HEK293 (cell line): ENCODE results near the gene RWDD1.

Source experiments
- CTCF ChIA-PET: fragments of 350-600 bp; formaldehyde crosslinking; extraction: SDS; loops from one replicate; lab custom pipeline; 2021; ENCODE audit warnings: antibody characterized with exemption; lab: Yijun Ruan, JAX
- POLR2A ChIA-PET: fragments of 300-600 bp; formaldehyde crosslinking; extraction: SDS; loops from one replicate; lab custom pipeline; 2020; ENCODE audit warnings: antibody characterized with exemption, inconsistent platforms; lab: Yijun Ruan, JAX
- H3K27ac ChIP-seq: fragments of 200-500 bp; sonication (Bioruptor generic); 2 replicates; pipeline ENCODE4 v1.5.1; 2014; ENCODE audit warnings: low read depth, low read length, control low read depth, inconsistent platforms; ENCODE audit errors: extremely low read depth
- H3K36me3 ChIP-seq, 2 experiments: fragments of 200-500 bp in 1 of 2; sonication (Bioruptor generic) in 1 of 2; 1 replicate in 1 of 2; 2 replicates in 1 of 2; pipeline ENCODE4 v1.5.1; 2014 to 2017; ENCODE audit warnings: inconsistent platforms in 2 of 2, low read length in 2 of 2; ENCODE audit not compliant: control insufficient read depth in 2 of 2, insufficient read depth in 1 of 2
- H3K4me1 ChIP-seq: fragments of 200-500 bp; sonication (Bioruptor generic); 2 replicates; pipeline ENCODE4 v1.5.1; 2014; ENCODE audit warnings: mild to moderate bottlenecking, low read length, inconsistent platforms; ENCODE audit not compliant: control insufficient read depth, insufficient read depth
- H3K4me3 ChIP-seq: 2 replicates; pipeline ENCODE4 v1.5.1; 2011; ENCODE audit warnings: low read depth, mild to moderate bottlenecking, control low read depth, low read length, moderate library complexity
- H3K9me3 ChIP-seq: fragments of 200-500 bp; sonication (Bioruptor generic); 2 replicates; pipeline ENCODE4 v1.5.1; 2014; ENCODE audit warnings: low read depth, low read length, inconsistent platforms; ENCODE audit not compliant: control insufficient read depth, insufficient read depth
- AEBP2 ChIP-seq: fragments of 450-650 bp; formaldehyde crosslinking; IDR thresholded peaks from 2 replicates; pipeline ENCODE4 v1.5.1; 2016; ENCODE audit warnings: missing biosample characterization, missing genetic modification characterization, borderline replicate concordance
- GLI4 ChIP-seq: fragments of 450-650 bp; formaldehyde crosslinking; IDR thresholded peaks from 2 replicates; pipeline ENCODE4 v1.5.1; 2016; ENCODE audit warnings: missing biosample characterization, missing genetic modification characterization
- OVOL3 ChIP-seq: fragments of 450-650 bp; formaldehyde crosslinking; IDR thresholded peaks from 2 replicates; pipeline ENCODE4 v1.5.1; 2016; ENCODE audit warnings: missing biosample characterization, missing genetic modification characterization
- SCRT2 ChIP-seq: fragments of 450-650 bp; formaldehyde crosslinking; IDR thresholded peaks from 2 replicates; pipeline ENCODE4 v1.5.1; 2016; ENCODE audit warnings: missing biosample characterization, missing genetic modification characterization
- TSHZ1 ChIP-seq: fragments of 450-650 bp; formaldehyde crosslinking; IDR thresholded peaks from 2 replicates; pipeline ENCODE4 v1.5.1; 2016; ENCODE audit warnings: missing biosample characterization, missing genetic modification characterization, borderline replicate concordance
- ZFP3 ChIP-seq: fragments of 450-650 bp; formaldehyde crosslinking; IDR thresholded peaks from 2 replicates; pipeline ENCODE4 v1.5.1; 2016; ENCODE audit warnings: low read depth, missing biosample characterization, missing genetic modification characterization
- ZNF768 ChIP-seq: fragments of 450-650 bp; formaldehyde crosslinking; IDR thresholded peaks from 2 replicates; pipeline ENCODE4 v1.5.1; 2018; ENCODE audit warnings: missing biosample characterization, mild to moderate bottlenecking, missing genetic modification characterization
- TF ChIP-seq, protein P1 (sequence below): fragments of 450-650 bp; formaldehyde crosslinking; IDR thresholded peaks from 2 replicates; pipeline ENCODE4 v1.5.1; 2016; ENCODE audit warnings: missing biosample characterization, missing genetic modification characterization
- TF ChIP-seq, protein P2 (sequence below): fragments of 450-650 bp; formaldehyde crosslinking; IDR thresholded peaks from 2 replicates; pipeline ENCODE4 v1.5.1; 2016; ENCODE audit warnings: missing biosample characterization, missing genetic modification characterization, borderline replicate concordance
- TF ChIP-seq, protein P3 (sequence below): fragments of 450-650 bp; IDR thresholded peaks from 2 replicates; pipeline ENCODE4 v1.5.1; 2018; ENCODE audit warnings: missing biosample characterization, mild to moderate bottlenecking, missing genetic modification characterization

Gene RWDD1

GRCh38 chr6:116563830-116564229 lies 7.5 kb upstream of the RWDD1 start:
- no peaks in the 10 kb centered on the region for H3K9me3 ChIP-seq
- ChIA-PET POLR2A (no interaction called here), CTCF (interaction anchor here (0.6 to 7.0 kb wide), 17 partner anchors 10 to 347 kb away, joined by 3 to 159 read pairs (median 7); partner anchors contain the start of genes CALHM4 and CALHM5)
- H3K4me1 ChIP-seq: no peaks in the 10 kb centered on the region
- no peaks in the 10 kb centered on the region for H3K36me3 ChIP-seq
- TF ChIP-seq SCRT2 (tag by site-specific recombination) (no peak), ZNF768 (tag by site-specific recombination) (no peak), AEBP2 (tag by site-specific recombination) (no peak), GLI4 (no peak), ZFP3 (tag by site-specific recombination) (no peak), TSHZ1 (tag by site-specific recombination) (no peak), OVOL3 (tag by site-specific recombination) (no peak)
- TF ChIP-seq, protein P1, sequence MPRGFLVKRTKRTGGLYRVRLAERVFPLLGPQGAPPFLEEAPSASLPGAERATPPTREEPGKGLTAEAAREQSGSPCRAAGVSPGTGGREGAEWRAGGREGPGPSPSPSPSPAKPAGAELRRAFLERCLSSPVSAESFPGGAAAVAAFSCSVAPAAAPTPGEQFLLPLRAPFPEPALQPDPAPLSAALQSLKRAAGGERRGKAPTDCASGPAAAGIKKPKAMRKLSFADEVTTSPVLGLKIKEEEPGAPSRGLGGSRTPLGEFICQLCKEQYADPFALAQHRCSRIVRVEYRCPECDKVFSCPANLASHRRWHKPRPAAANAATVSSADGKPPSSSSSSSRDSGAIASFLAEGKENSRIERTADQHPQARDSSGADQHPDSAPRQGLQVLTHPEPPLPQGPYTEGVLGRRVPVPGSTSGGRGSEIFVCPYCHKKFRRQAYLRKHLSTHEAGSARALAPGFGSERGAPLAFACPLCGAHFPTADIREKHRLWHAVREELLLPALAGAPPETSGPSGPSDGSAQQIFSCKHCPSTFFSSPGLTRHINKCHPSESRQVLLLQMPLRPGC (tag by site-specific recombination): no peak
- TF ChIP-seq, protein P2, sequence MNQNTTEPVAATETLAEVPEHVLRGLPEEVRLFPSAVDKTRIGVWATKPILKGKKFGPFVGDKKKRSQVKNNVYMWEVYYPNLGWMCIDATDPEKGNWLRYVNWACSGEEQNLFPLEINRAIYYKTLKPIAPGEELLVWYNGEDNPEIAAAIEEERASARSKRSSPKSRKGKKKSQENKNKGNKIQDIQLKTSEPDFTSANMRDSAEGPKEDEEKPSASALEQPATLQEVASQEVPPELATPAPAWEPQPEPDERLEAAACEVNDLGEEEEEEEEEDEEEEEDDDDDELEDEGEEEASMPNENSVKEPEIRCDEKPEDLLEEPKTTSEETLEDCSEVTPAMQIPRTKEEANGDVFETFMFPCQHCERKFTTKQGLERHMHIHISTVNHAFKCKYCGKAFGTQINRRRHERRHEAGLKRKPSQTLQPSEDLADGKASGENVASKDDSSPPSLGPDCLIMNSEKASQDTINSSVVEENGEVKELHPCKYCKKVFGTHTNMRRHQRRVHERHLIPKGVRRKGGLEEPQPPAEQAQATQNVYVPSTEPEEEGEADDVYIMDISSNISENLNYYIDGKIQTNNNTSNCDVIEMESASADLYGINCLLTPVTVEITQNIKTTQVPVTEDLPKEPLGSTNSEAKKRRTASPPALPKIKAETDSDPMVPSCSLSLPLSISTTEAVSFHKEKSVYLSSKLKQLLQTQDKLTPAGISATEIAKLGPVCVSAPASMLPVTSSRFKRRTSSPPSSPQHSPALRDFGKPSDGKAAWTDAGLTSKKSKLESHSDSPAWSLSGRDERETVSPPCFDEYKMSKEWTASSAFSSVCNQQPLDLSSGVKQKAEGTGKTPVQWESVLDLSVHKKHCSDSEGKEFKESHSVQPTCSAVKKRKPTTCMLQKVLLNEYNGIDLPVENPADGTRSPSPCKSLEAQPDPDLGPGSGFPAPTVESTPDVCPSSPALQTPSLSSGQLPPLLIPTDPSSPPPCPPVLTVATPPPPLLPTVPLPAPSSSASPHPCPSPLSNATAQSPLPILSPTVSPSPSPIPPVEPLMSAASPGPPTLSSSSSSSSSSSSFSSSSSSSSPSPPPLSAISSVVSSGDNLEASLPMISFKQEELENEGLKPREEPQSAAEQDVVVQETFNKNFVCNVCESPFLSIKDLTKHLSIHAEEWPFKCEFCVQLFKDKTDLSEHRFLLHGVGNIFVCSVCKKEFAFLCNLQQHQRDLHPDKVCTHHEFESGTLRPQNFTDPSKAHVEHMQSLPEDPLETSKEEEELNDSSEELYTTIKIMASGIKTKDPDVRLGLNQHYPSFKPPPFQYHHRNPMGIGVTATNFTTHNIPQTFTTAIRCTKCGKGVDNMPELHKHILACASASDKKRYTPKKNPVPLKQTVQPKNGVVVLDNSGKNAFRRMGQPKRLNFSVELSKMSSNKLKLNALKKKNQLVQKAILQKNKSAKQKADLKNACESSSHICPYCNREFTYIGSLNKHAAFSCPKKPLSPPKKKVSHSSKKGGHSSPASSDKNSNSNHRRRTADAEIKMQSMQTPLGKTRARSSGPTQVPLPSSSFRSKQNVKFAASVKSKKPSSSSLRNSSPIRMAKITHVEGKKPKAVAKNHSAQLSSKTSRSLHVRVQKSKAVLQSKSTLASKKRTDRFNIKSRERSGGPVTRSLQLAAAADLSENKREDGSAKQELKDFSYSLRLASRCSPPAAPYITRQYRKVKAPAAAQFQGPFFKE: no peak
- TF ChIP-seq, protein P3, sequence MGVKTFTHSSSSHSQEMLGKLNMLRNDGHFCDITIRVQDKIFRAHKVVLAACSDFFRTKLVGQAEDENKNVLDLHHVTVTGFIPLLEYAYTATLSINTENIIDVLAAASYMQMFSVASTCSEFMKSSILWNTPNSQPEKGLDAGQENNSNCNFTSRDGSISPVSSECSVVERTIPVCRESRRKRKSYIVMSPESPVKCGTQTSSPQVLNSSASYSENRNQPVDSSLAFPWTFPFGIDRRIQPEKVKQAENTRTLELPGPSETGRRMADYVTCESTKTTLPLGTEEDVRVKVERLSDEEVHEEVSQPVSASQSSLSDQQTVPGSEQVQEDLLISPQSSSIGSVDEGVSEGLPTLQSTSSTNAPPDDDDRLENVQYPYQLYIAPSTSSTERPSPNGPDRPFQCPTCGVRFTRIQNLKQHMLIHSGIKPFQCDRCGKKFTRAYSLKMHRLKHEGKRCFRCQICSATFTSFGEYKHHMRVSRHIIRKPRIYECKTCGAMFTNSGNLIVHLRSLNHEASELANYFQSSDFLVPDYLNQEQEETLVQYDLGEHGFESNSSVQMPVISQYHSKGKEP (tag by site-specific recombination): no peak
- no peak overlapping the region for H3K4me3 ChIP-seq
- no peak overlapping the region for H3K27ac ChIP-seq
